H1 (cell line): ENCODE measurements around the gene PLB1. TPM values are rescaled to one million over a fixed set of nuclear protein-coding genes. Genes with fewer than 3 reads are reported as not detected.

Source experiments
- CTCF ChIA-PET: fragments of 300-600 bp; sonication (Branson Sonifier 250); formaldehyde crosslinking; loops from one replicate; lab custom pipeline; 2021; ENCODE audit not compliant: partially characterized antibody; lab: Charles Lee
- POLR2A ChIA-PET: fragments of 300-600 bp; sonication (Branson Sonifier 250); formaldehyde crosslinking; loops from one replicate; lab custom pipeline; 2021; ENCODE audit warnings: inconsistent platforms; ENCODE audit not compliant: partially characterized antibody; lab: Charles Lee
- DNase-seq, 2 experiments: peaks; one replicate each; pipeline versions ENCODE4 v3.0.0 to v3.0.0-alpha.2; 2010 to 2022; ENCODE audit warnings: low spot score in 2 of 2, low read depth in 1 of 2, mixed read lengths in 1 of 2
- FAIRE-seq: peaks from 2 replicates; lab custom pipeline; 2011; peaks lifted over from hg19 to GRCh38; lab: Jason Lieb, UNC
- H2AFZ ChIP-seq: 2 replicates; pipeline ENCODE4 v1.8.1; 2012; ENCODE audit warnings: low read length, inconsistent platforms
- H2AK5ac ChIP-seq: 2 replicates; pipeline ENCODE4 v1.6.1; 2013; ENCODE audit warnings: low read depth, low read length
- H2BK120ac ChIP-seq: replicated peaks from 2 replicates; pipeline ENCODE3; 2013; ENCODE audit warnings: low read depth, low read length, inconsistent platforms
- H2BK12ac ChIP-seq: 2 replicates; pipeline ENCODE4 v1.6.1; 2013; ENCODE audit warnings: low read depth, low read length
- H2BK15ac ChIP-seq: 2 replicates; pipeline ENCODE4 v1.6.1; 2013; ENCODE audit warnings: low read length
- H2BK20ac ChIP-seq: 2 replicates; pipeline ENCODE4 v1.6.1; 2013; ENCODE audit warnings: low read length
- H2BK5ac ChIP-seq: 2 replicates; pipeline ENCODE4 v1.6.1; 2013; ENCODE audit warnings: low read depth, low read length
- H3K14ac ChIP-seq: 2 replicates; pipeline ENCODE4 v1.6.1; 2013; ENCODE audit warnings: inconsistent platforms; ENCODE audit not compliant: insufficient read length
- H3K18ac ChIP-seq: 2 replicates; pipeline ENCODE4 v1.6.1; 2013; ENCODE audit warnings: low read length; ENCODE audit errors: extremely low read depth
- H3K23ac ChIP-seq: 2 replicates; pipeline ENCODE4 v1.6.1; 2013; ENCODE audit warnings: inconsistent platforms; ENCODE audit not compliant: insufficient read length
- H3K23me2 ChIP-seq: 2 replicates; pipeline ENCODE4 v1.6.1; 2013; ENCODE audit warnings: low read depth, low read length
- H3K27ac ChIP-seq: 2 replicates; pipeline ENCODE4 v1.6.1; 2011; ENCODE audit warnings: low read depth, low read length, inconsistent platforms
- H3K27me3 ChIP-seq, 4 experiments: replicated peaks in 1 of 4; 1 replicate in 1 of 4; 2 replicates in 3 of 4; pipeline versions ENCODE4 v1.6.1 to v1.8.1; 2011 to 2013; ENCODE audit warnings: low read length in 3 of 4, mild to moderate bottlenecking in 3 of 4, inconsistent platforms in 2 of 4, mixed read lengths in 2 of 4, moderate library complexity in 1 of 4; ENCODE audit not compliant: control insufficient read depth in 3 of 4, insufficient read depth in 3 of 4; ENCODE audit errors: extremely low read depth in 1 of 4
- H3K36me3 ChIP-seq, 4 experiments: 2 replicates each; pipeline versions ENCODE4 v1.6.1 to v1.8.1; 2011 to 2013; ENCODE audit warnings: mild to moderate bottlenecking in 4 of 4, low read length in 3 of 4, moderate library complexity in 2 of 4, control low read depth in 1 of 4, inconsistent platforms in 1 of 4; ENCODE audit not compliant: insufficient read depth in 4 of 4, control insufficient read depth in 2 of 4
- H3K4ac ChIP-seq: replicated peaks from 2 replicates; pipeline ENCODE3; 2013; ENCODE audit warnings: low read length, low read depth, mixed read lengths, inconsistent platforms; ENCODE audit not compliant: insufficient read length
- H3K4me1 ChIP-seq, 4 experiments: replicated peaks in 1 of 4; 1 replicate in 1 of 4; 2 replicates in 3 of 4; pipeline versions ENCODE4 v1.6.1 to v1.8.1; 2011 to 2013; ENCODE audit warnings: low read length in 3 of 4, inconsistent platforms in 2 of 4, mixed read lengths in 1 of 4; ENCODE audit not compliant: insufficient read depth in 4 of 4, control insufficient read depth in 3 of 4
- H3K4me2 ChIP-seq, 2 experiments: 2 replicates each; pipeline versions ENCODE4 v1.6.1 to v1.8.1; 2011 to 2013; ENCODE audit warnings: low read depth in 2 of 2, low read length in 2 of 2, control low read depth in 1 of 2, inconsistent platforms in 1 of 2, mild to moderate bottlenecking in 1 of 2; ENCODE audit not compliant: insufficient read depth in 1 of 2
- H3K4me3 ChIP-seq, 4 experiments: fragments of 200-600, 300-600 bp in 1 of 4; sonication (generic), shearing (Covaris generic), sonication (Bioruptor Twin) in 1 of 4; 2 replicates each; pipeline versions ENCODE4 v1.5.1 to v1.8.1; 2011 to 2016; ENCODE audit warnings: low read length in 4 of 4, low read depth in 3 of 4, control low read depth in 2 of 4, inconsistent platforms in 2 of 4, mild to moderate bottlenecking in 2 of 4, mixed read lengths in 1 of 4, moderate library complexity in 1 of 4; ENCODE audit not compliant: insufficient read depth in 2 of 4; ENCODE audit errors: extremely low read depth in 1 of 4
- H3K56ac ChIP-seq: replicated peaks from 2 replicates; pipeline ENCODE3; 2013; ENCODE audit warnings: low read depth, mild to moderate bottlenecking, mixed read lengths, low read length, inconsistent platforms; ENCODE audit not compliant: insufficient read length
- H3K79me1 ChIP-seq: 2 replicates; pipeline ENCODE4 v1.6.1; 2013; ENCODE audit warnings: low read depth, low read length, control low read depth
- H3K79me2 ChIP-seq, 2 experiments: 2 replicates each; pipeline versions ENCODE4 v1.6.1 to v1.8.1; 2012 to 2013; ENCODE audit warnings: low read length in 2 of 2, mild to moderate bottlenecking in 2 of 2, inconsistent platforms in 1 of 2; ENCODE audit not compliant: insufficient read depth in 2 of 2, control insufficient read depth in 1 of 2
- H3K9ac ChIP-seq, 4 experiments: replicated peaks in 1 of 4; 1 replicate in 1 of 4; 2 replicates in 3 of 4; pipeline versions ENCODE4 v1.6.1 to v1.8.1; 2011 to 2013; ENCODE audit warnings: low read depth in 3 of 4, low read length in 3 of 4, control low read depth in 2 of 4, mild to moderate bottlenecking in 2 of 4, moderate library complexity in 2 of 4, inconsistent platforms in 1 of 4; ENCODE audit errors: extremely low read depth in 1 of 4
- H3K9me3 ChIP-seq, 2 experiments: 2 replicates each; pipeline versions ENCODE4 v1.6.1 to v1.8.1; 2012 to 2013; ENCODE audit warnings: mild to moderate bottlenecking in 2 of 2, moderate library complexity in 2 of 2, control low read depth in 1 of 2, inconsistent platforms in 1 of 2, low read depth in 1 of 2, low read length in 1 of 2, mixed read lengths in 1 of 2; ENCODE audit not compliant: insufficient read depth in 2 of 2
- H4K20me1 ChIP-seq, 2 experiments: replicated peaks in 1 of 2; 2 replicates each; pipeline versions ENCODE3 to v1.8.1; 2011 to 2013; ENCODE audit warnings: inconsistent platforms in 2 of 2, low read length in 2 of 2, mild to moderate bottlenecking in 1 of 2; ENCODE audit not compliant: insufficient read depth in 2 of 2, control insufficient read depth in 1 of 2
- H4K5ac ChIP-seq: 2 replicates; pipeline ENCODE4 v1.6.1; 2013; ENCODE audit warnings: low read length, low read depth, mixed read lengths, inconsistent platforms; ENCODE audit not compliant: insufficient read length
- H4K8ac ChIP-seq: 2 replicates; pipeline ENCODE4 v1.8.0; 2013; ENCODE audit warnings: mild to moderate bottlenecking, moderate library complexity, low read length, inconsistent platforms; ENCODE audit not compliant: insufficient read depth; ENCODE audit errors: extremely low read depth
- H4K91ac ChIP-seq: replicated peaks from 2 replicates; pipeline ENCODE3; 2013; ENCODE audit warnings: low read length, mixed read lengths, inconsistent platforms; ENCODE audit not compliant: insufficient read length
- ATF3 ChIP-seq: IDR thresholded peaks from 2 replicates; pipeline ENCODE4 v1.6.1; 2011; ENCODE audit warnings: low read depth, mild to moderate bottlenecking, low read length; ENCODE audit not compliant: insufficient read depth
- CTBP2 ChIP-seq: IDR thresholded peaks from 2 replicates; pipeline ENCODE4 v1.7.0; 2011; ENCODE audit warnings: borderline replicate concordance, mild to moderate bottlenecking, moderate library complexity, mixed read lengths, low read length; ENCODE audit not compliant: insufficient read depth, insufficient read length
- CTCF ChIP-seq, 3 experiments: IDR thresholded peaks; 1 replicate in 2 of 3; 2 replicates in 1 of 3; pipeline versions ENCODE4 v1.5.1 to v1.6.1; 2011; ENCODE audit warnings: low read length in 3 of 3, mild to moderate bottlenecking in 3 of 3, inconsistent platforms in 2 of 3, low read depth in 1 of 3, moderate library complexity in 1 of 3; ENCODE audit not compliant: insufficient read depth in 1 of 3; ENCODE audit errors: control extremely low read depth in 1 of 3
- HDAC6 ChIP-seq: IDR thresholded peaks from one replicate; pipeline ENCODE4 v1.7.1; 2012; ENCODE audit warnings: low read depth, mild to moderate bottlenecking, inconsistent platforms, low read length, moderate library complexity
- JUN ChIP-seq: IDR thresholded peaks from 2 replicates; pipeline ENCODE4 v1.6.1; 2011; ENCODE audit warnings: low read depth, mild to moderate bottlenecking, improper control_type of control experiment, low read length
- RNF2 ChIP-seq: fragments of 200-900, 300-1000 bp; sonication (generic); IDR thresholded peaks from 2 replicates; pipeline ENCODE4 v1.7.1; 2016; ENCODE audit warnings: borderline replicate concordance, low read depth, mild to moderate bottlenecking, antibody characterized with exemption, low read length; ENCODE audit not compliant: poor library complexity, severe bottlenecking; ENCODE audit errors: missing control alignments
- SP2 ChIP-seq: IDR thresholded peaks from 2 replicates; pipeline ENCODE4 v1.6.1; 2012; ENCODE audit warnings: mild to moderate bottlenecking, low read length, inconsistent platforms
- USF2 ChIP-seq: IDR thresholded peaks from 2 replicates; pipeline ENCODE4 v1.6.1; 2011; ENCODE audit warnings: low read length, improper control_type of control experiment
- WGBS, 2 experiments: shearing (Covaris generic) in 1 of 2; methylation state at CpG; one replicate each; pipeline versions ENCODE4 v1.1.6 to v1.1.7; 2013 to 2015; ENCODE audit warnings: low lambda C conversion rate in 2 of 2, mixed read lengths in 2 of 2, inconsistent platforms in 1 of 2, low coverage in 1 of 2, missing lambda C conversion rate in 1 of 2; ENCODE audit not compliant: insufficient replicate concordance in 2 of 2, insufficient coverage in 1 of 2, insufficient read length in 1 of 2; ENCODE audit errors: extremely low coverage in 1 of 2, missing lambda C conversion rate in 1 of 2; 5-methylcytosine and 5-hydroxymethylcytosine counted together
- polyA plus RNA-seq, 7 experiments: library from polyadenylated mRNA; depleted of rRNA in 3 of 7; stranded (reverse) in 5 of 7; unstranded in 2 of 7; fragments of >200 nt in 5 of 7; fragments of 200-250 nt in 2 of 7; gene quantifications; 1 replicate in 5 of 7; 2 replicates in 1 of 7; 4 replicates in 1 of 7; pipeline versions ENCODE4 v1.2.1 to v1.2.3, GENCODE V29; 2011 to 2013; ENCODE audit warnings: missing spikeins in 2 of 7, mixed read lengths in 2 of 7
- total RNA-seq: library from RNA; stranded (reverse); fragmentation: NEBNext Ultra II Directional; extraction: Animal tissue kit (Norgen Biotek cat#: 25700); gene quantifications from 2 replicates; pipeline ENCODE4 v1.2.1, GENCODE V29; 2021

Gene PLB1
- total and polyA plus RNA-seq, 2 of the 8 experiments (the other 6 are each of a cell fraction or from before 2014, with no cell fraction given), result 0.20 to 0.36 TPM

- no peak overlapping the region for H2BK20ac ChIP-seq
- H3K79me2 ChIP-seq, result no peaks in the 10 kb centered on the region
- H3K27ac ChIP-seq, result no peak overlapping the region
- H3K14ac ChIP-seq, result no peak overlapping the region
- ChIA-PET POLR2A (interaction anchor here (0.6 kb wide), 1 partner anchor 10 kb away, joined by 3 read pairs; no protein-coding TSS in a partner anchor), CTCF (interaction anchor here (0.7 to 3.6 kb wide), 4 partner anchors 10 to 37 kb away, joined by 3 to 13 read pairs (median 4); no protein-coding TSS in a partner anchor)
- WGBS, 2 experiments, result 97% methylated on average over 8 of the region's 8 CpGs; no CpG with 5 or more reads in 1 of the 2 experiments
- no peak overlapping the region for H2BK15ac ChIP-seq
- H3K4me3 ChIP-seq, result no peak overlapping the region
- DNase-seq (no peak), FAIRE-seq (no peak)
- no peaks in the 10 kb centered on the region for H3K36me3 ChIP-seq
- no peak overlapping the region for H2BK120ac ChIP-seq
- H2AFZ ChIP-seq, result no peak overlapping the region
- H3K4ac ChIP-seq, result no peak overlapping the region
- no peaks in the 10 kb centered on the region for H3K79me1 ChIP-seq
- H4K20me1 ChIP-seq, result no peaks in the 10 kb centered on the region
- no peak for TF ChIP-seq ATF3
- no peak for TF ChIP-seq HDAC6
- no peak for TF ChIP-seq RNF2
- TF ChIP-seq CTBP2, result no peak
- no peak for TF ChIP-seq CTCF (IDR thresholded peaks at IDR 0.05; ENCODE audit: control extremely low read depth in 1 of 3, insufficient read depth in 1 of 3, low read depth in 1 of 3, low read length in 3 of 3)
- no peak for TF ChIP-seq SP2
- no peak for TF ChIP-seq USF2
- no peak for TF ChIP-seq JUN
- H3K23ac ChIP-seq, result no peak overlapping the region
- no peak overlapping the region for H4K8ac ChIP-seq
- H3K9ac ChIP-seq, result no peak overlapping the region
- no peak overlapping the region for H3K4me2 ChIP-seq
- H3K18ac ChIP-seq, result no peak overlapping the region
- no peaks in the 10 kb centered on the region for H3K23me2 ChIP-seq
- no peaks in the 10 kb centered on the region for H3K27me3 ChIP-seq
- H3K9me3 ChIP-seq, result no peaks in the 10 kb centered on the region
- no peak overlapping the region for H4K5ac ChIP-seq
- H3K56ac ChIP-seq, result no peak overlapping the region
- no peak overlapping the region for H2BK5ac ChIP-seq
- no peak overlapping the region for H2AK5ac ChIP-seq
- no peak overlapping the region for H4K91ac ChIP-seq
- peaks cover 0 to 2% (median 0%) of the 10 kb centered on the region in 4 experiments; a peak in 1 of 7 replicates for H3K4me1 ChIP-seq
- H2BK12ac ChIP-seq, result no peak overlapping the region
Observed at GRCh38 chr2:28639092-28639691, 143.3 kb downstream of the PLB1 start.
